Measurements from ENCODE around the gene GRAMD2A.

The GRAMD2A gene

DNA sequence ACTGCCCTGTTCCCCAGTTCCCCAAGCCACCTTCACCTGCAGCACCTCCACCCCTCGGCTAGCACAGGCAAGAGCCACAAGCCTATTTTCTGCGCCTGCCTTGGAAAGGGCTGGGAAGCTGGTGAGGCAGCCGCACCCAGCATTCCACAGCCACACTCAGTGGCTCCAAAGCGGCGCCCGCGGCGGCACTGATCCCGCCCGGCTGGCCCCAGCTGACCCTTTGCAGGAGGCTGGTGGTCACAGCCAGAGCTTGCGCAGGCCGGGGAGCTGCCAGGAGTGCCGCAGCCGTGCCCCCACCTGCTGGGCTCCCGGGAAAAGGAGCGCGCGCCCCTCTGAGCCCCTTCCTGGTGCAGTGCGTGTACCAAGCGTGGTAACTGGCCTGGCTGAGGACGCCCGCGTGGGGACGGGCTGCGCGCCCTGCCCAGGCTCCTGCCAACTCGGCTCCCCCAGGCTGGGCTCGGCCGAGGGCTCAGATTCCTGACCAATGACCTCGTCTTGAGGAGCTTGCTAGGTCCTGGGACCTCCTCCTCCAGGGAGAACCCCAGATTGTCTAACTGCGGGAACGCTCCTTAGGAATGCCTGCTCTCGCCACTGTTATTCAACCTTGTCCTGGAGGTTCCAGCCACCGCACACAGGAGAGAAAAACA, 13.3 kb downstream of the GRAMD2A start:
- H3K27ac ChIP-seq: no peak overlapping the region
- TF ChIP-seq, protein P1, sequence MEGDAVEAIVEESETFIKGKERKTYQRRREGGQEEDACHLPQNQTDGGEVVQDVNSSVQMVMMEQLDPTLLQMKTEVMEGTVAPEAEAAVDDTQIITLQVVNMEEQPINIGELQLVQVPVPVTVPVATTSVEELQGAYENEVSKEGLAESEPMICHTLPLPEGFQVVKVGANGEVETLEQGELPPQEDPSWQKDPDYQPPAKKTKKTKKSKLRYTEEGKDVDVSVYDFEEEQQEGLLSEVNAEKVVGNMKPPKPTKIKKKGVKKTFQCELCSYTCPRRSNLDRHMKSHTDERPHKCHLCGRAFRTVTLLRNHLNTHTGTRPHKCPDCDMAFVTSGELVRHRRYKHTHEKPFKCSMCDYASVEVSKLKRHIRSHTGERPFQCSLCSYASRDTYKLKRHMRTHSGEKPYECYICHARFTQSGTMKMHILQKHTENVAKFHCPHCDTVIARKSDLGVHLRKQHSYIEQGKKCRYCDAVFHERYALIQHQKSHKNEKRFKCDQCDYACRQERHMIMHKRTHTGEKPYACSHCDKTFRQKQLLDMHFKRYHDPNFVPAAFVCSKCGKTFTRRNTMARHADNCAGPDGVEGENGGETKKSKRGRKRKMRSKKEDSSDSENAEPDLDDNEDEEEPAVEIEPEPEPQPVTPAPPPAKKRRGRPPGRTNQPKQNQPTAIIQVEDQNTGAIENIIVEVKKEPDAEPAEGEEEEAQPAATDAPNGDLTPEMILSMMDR (IDR thresholded peaks at IDR 0.05): no peak
- no peak for TF ChIP-seq ZFX (IDR thresholded peaks at IDR 0.05; ENCODE audit: borderline replicate concordance)

DNA sequence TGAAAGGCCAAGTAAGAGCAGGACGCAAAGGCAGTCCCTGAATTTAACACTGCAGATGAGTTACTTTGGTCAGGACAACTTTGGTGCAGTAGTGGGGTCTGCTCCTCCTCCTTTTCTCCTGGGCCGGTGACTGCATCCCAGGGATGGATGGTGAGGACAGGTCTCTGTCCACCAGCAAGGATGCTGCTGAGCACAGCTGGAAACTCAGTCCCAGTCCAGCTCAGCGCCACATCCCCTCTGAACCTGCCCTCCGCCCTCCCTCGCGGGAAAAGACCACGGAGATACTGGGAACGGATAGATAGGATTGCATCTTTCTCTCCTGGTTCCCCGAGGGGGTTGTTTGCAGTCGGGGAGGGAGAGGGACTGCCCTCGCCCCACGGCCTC, 13.8 kb downstream of the GRAMD2A start:
- TF ChIP-seq, protein P1 (IDR thresholded peaks at IDR 0.05): no peak
- no peak for TF ChIP-seq ZFX (IDR thresholded peaks at IDR 0.05; ENCODE audit: borderline replicate concordance)
- H3K27ac ChIP-seq: no peak overlapping the region

DNA sequence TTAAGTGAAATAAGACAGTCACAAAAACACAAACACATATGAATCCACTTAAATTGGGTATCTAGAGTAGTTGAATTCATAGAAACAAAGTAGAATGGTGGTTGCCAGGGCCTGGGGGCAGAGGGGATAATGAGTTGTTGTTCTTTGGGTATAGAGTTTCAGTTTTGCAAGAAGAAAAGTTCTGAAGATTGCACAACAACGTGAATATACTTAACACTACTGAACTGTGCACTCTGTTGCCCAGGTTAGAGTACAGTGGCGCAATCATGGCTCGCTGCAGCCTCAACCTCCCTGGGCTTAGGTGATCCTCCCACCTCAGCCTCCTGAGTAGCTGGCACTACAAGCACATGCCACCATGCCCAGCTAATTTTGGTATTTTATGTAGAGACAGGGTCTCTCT, 14.9 kb downstream of the GRAMD2A start:
- H3K27ac ChIP-seq: no peak overlapping the region
- TF ChIP-seq, protein P1 (IDR thresholded peaks at IDR 0.05): no peak
- no peak for TF ChIP-seq ZFX (IDR thresholded peaks at IDR 0.05; ENCODE audit: borderline replicate concordance)

DNA sequence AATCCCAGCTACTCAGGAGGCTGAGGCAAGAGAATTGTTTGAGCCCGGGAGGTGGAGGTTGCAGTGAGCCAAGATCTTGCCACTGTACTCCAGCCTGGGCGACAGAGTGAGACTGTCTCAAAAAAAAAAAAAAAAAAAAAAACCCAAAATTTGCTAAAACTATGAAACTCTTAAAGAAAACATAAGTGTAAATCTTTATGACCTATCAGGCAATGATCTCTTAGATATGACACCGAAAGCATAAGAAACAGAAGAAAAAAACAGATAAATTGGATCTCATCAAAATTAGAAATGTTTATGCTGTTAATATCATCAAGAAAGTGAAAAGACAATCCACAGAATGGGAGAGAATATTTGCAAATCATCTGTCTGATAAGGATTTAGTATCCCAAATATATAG, 15.3 kb downstream of the GRAMD2A start:
- TF ChIP-seq, protein P1 (IDR thresholded peaks at IDR 0.05): no peak
- TF ChIP-seq ZFX (IDR thresholded peaks at IDR 0.05; ENCODE audit: borderline replicate concordance): no peak
- H3K27ac ChIP-seq: no peak overlapping the region

DNA sequence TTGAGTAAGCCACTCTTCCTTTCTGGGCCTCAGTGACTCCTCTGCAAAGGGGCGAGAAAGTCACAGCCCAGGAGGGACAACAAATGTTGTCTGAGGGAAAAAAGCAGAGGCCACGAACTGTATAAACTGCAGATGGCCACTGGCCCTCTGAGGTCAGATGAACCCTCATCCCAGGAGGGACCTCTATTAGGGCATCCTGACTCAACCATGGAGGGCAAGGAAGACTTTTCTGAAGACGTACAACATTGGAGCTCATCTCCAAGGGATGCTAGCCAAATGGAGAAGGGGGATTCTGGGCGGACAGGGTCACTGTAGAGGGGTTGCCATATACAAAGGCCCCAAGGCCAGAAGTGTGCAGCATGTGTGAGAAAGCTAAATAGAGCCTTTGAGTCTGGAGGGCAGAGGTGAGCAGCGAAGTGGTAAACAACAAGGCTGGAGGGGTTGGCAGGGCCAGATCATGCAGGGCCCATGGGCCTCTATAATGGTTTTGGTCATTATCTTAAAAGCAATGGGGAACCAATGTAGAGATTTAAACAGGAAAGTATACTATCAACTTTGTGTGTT, 16.7 kb downstream of the GRAMD2A start:
- no peak overlapping the region for H3K27ac ChIP-seq
- TF ChIP-seq, protein P1 (IDR thresholded peaks at IDR 0.05): no peak
- no peak for TF ChIP-seq ZFX (IDR thresholded peaks at IDR 0.05; ENCODE audit: borderline replicate concordance)

DNA sequence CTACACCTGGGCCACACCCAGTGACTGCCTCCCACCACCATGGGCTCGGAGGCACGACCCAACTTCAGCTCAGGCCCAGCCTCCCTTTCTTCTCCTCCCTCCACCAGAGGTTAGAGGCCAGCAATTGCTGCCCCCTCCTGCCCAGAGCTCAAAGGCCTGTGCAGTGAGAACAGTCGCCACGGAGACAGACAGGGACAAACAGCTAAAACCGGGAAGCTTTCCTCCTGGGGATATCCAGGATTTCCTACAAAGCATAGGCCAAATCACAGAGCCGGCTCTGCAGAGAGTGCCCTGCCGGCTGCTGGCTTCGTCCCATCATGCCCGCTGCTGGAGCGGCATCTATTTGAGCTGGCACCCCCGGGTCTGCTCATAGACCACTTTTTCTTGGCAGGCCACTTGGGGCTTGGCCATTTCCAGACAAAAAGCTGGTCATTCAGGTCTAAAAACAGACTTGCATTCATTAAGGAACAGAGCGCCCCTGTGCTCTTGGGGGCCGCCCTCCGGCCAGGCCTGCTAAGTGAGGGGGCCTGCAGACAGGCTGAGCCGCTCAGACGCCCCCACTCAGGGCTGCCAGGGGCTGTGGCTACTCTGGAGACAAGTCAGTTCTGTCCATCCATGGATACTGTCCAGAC, 17.5 kb downstream of the GRAMD2A start:
- TF ChIP-seq, protein P1 (IDR thresholded peaks at IDR 0.05): no peak
- TF ChIP-seq ZFX (IDR thresholded peaks at IDR 0.05; ENCODE audit: borderline replicate concordance): no peak
- no peak overlapping the region for H3K27ac ChIP-seq

DNA sequence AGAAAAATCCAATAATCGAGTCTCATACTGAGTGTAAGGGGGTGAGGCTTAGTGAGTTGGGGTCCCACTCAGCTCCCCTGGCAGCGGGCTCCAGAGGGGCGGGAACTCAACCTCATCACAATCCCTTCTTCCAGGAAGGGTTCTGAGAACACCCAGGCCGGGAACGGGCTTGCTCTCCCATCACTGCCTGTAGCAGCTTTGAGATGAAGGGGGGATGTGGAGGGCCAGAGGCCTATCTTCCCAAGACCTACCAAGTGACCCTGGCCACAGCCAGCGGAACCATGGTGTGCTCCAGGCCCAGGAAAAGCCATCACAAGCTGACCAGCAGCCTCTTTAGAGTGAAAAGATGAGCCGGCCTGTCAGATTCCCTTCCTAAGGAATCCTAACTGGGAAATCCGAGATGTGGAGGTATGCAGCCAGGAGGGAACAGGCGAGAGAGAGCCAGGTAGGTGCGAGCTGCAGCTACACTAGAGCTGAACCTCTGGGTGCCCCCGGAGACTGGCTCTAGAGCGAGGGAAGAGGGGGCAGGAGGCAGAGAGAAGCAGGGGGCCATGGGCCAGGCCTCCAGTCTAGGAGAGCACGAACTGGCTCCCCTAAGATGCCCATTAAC, 18.5 kb downstream of the GRAMD2A start:
- TF ChIP-seq, protein P1 (IDR thresholded peaks at IDR 0.05): no peak
- no peak for TF ChIP-seq ZFX (IDR thresholded peaks at IDR 0.05; ENCODE audit: borderline replicate concordance)
- no peak overlapping the region for H3K27ac ChIP-seq

Data from 22Rv1 (cell line).